ENCODE measurements around the gene TENM3.
"Not testable (repeated sequence)": the region's sequence is repeated elsewhere in the genome, so short reads cannot be mapped to it uniquely, and the experiment has no call there.

Gene TENM3

DNA sequence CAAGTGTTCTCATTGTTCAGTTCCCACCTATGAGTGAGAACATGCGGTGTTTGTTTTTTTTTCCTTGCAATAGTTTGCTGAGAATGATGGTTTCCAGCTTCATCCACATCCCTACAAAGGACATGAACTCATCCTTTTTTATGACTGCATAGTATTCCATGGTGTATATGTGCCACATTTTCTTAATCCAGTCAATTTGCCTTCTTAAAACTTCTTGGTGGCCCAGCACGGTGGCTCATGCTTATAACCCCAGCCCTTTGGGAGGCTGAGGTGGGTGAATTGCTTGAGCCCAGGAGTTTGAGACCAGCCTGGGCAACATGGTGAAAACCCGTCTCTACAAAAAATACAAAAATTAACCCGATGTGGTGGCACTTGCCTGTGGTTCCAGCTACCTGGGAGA is 942 bp upstream of the TENM3 start:
- H3K23ac ChIP-seq (ENCODE audit: low read length); H3K4me3 ChIP-seq (ENCODE audit: low read length); DNase-seq; H3K56ac ChIP-seq (ENCODE audit: low read length); H2AK5ac ChIP-seq (ENCODE audit: low read length); H3K79me1 ChIP-seq (ENCODE audit: low read length); H3K4me2 ChIP-seq (ENCODE audit: low read length); H2BK15ac ChIP-seq (replicated peaks; ENCODE audit: low read depth); H2BK120ac ChIP-seq (ENCODE audit: low read depth, low read length); H4K5ac ChIP-seq (ENCODE audit: low read length); H3K36me3 ChIP-seq (ENCODE audit: control insufficient read depth, insufficient read depth, low read length); H3K9ac ChIP-seq (ENCODE audit: low read length); H4K8ac ChIP-seq (ENCODE audit: low read depth, low read length); H3K27me3 ChIP-seq (ENCODE audit: insufficient read depth, low read length, poor library complexity); H3K79me2 ChIP-seq (ENCODE audit: control insufficient read depth, insufficient read depth, low read length): not testable (repeated sequence)
- peak overlapping the region; percentile 20 for H2BK5ac ChIP-seq (ENCODE audit: low read length)
- peak overlapping the region; percentile 48 for H3K27ac ChIP-seq (ENCODE audit: low read depth, low read length)
- WGBS (ENCODE audit: extremely low coverage, insufficient coverage, low lambda C conversion rate), result no CpG with 5 or more reads among the region's 4 CpGs
- peak overlapping the region; percentile 81 for H3K18ac ChIP-seq (ENCODE audit: low read length)
- peak overlapping the region; percentile 94 for H3K4ac ChIP-seq (ENCODE audit: low read depth, low read length)
- peaks cover 18% of the 10 kb centered on the region for H3K4me1 ChIP-seq (ENCODE audit: control insufficient read depth, low read depth, low read length)

- Histone ChIP-seq H3K36me3 (ENCODE audit: control insufficient read depth, insufficient read depth, low read length) (no peaks in the 10 kb centered on the region), H3K79me2 (ENCODE audit: control insufficient read depth, insufficient read depth, low read length) (no peaks in the 10 kb centered on the region), H3K4me3 (ENCODE audit: low read length) (no peak overlapping the region), H3K27ac (ENCODE audit: low read depth, low read length) (peak overlapping the region; percentile 48), H3K18ac (ENCODE audit: low read length) (peak overlapping the region; percentile 15), H3K4me1 (ENCODE audit: control insufficient read depth, low read depth, low read length) (peaks cover 18% of the 10 kb centered on the region), H4K5ac (ENCODE audit: low read length) (no peak overlapping the region), H3K79me1 (ENCODE audit: low read length) (no peaks in the 10 kb centered on the region), H3K23ac (ENCODE audit: low read length) (no peak overlapping the region), H2AK5ac (ENCODE audit: low read length) (no peak overlapping the region), H3K9ac (ENCODE audit: low read length) (no peak overlapping the region), H3K4ac (ENCODE audit: low read depth, low read length) (no peak overlapping the region), H3K4me2 (ENCODE audit: low read length) (no peak overlapping the region), H2BK5ac (ENCODE audit: low read length) (peak overlapping the region; percentile 20), H4K8ac (ENCODE audit: low read depth, low read length) (no peak overlapping the region), H3K27me3 (ENCODE audit: insufficient read depth, low read length, poor library complexity) (no peaks in the 10 kb centered on the region), H2BK120ac (ENCODE audit: low read depth, low read length) (no peak overlapping the region), H2BK15ac (replicated peaks; ENCODE audit: low read depth) (no peak overlapping the region), H3K56ac (ENCODE audit: low read length) (no peak overlapping the region)
- DNase-seq, result peak; percentile 94
- no CpG with 5 or more reads among the region's 6 CpGs for WGBS (ENCODE audit: extremely low coverage, insufficient coverage, low lambda C conversion rate)
Observed at GRCh38 chr4:182242787-182243186, 415 bp upstream of the TENM3 start.

DNA sequence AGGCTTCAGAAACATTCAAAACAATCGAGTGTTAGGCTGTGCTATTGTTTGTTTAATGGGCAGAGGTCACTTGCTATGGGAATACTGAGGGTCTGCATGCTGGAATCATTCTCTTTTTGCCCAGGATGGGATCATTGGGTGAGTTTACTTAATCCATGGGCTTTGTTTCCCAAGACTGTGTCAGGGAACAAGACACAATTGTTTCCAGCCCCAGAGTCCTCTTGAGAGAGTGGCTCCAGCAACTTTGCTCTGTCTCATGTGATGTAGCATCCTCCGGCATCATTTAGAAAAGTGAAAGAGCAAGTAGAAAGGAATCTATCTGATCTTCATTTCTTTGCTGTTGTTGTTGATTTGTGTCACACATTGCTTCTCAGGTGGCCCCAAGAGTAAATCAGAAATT is 1.8 kb downstream of the TENM3 start:
- H3K56ac ChIP-seq (ENCODE audit: low read length), result no peak overlapping the region
- WGBS (ENCODE audit: extremely low coverage, insufficient coverage, low lambda C conversion rate), result no CpG with 5 or more reads among the region's 2 CpGs
- no peak overlapping the region for H3K18ac ChIP-seq (ENCODE audit: low read length)
- H3K79me1 ChIP-seq (ENCODE audit: low read length), result peaks cover 2% of the 10 kb centered on the region
- H4K5ac ChIP-seq (ENCODE audit: low read length), result no peak overlapping the region
- H3K23ac ChIP-seq (ENCODE audit: low read length), result no peak overlapping the region
- H3K27me3 ChIP-seq (ENCODE audit: insufficient read depth, low read length, poor library complexity), result no peaks in the 10 kb centered on the region
- no peak overlapping the region for H2BK120ac ChIP-seq (ENCODE audit: low read depth, low read length)
- H3K4me3 ChIP-seq (ENCODE audit: low read length), result no peak overlapping the region
- no peak overlapping the region for H3K27ac ChIP-seq (ENCODE audit: low read depth, low read length)
- H3K9ac ChIP-seq (ENCODE audit: low read length), result no peak overlapping the region
- H3K36me3 ChIP-seq (ENCODE audit: control insufficient read depth, insufficient read depth, low read length), result no peaks in the 10 kb centered on the region
- H2BK15ac ChIP-seq (replicated peaks; ENCODE audit: low read depth), result no peak overlapping the region
- no peak overlapping the region for H2BK5ac ChIP-seq (ENCODE audit: low read length)
- DNase-seq, result no peak
- no peak overlapping the region for H2AK5ac ChIP-seq (ENCODE audit: low read length)
- no peak overlapping the region for H3K4me2 ChIP-seq (ENCODE audit: low read length)
- H3K4ac ChIP-seq (ENCODE audit: low read depth, low read length), result peak overlapping the region; percentile 12
- H3K79me2 ChIP-seq (ENCODE audit: control insufficient read depth, insufficient read depth, low read length), result no peaks in the 10 kb centered on the region
- H3K4me1 ChIP-seq (ENCODE audit: control insufficient read depth, low read depth, low read length), result peaks cover 12% of the 10 kb centered on the region
- no peak overlapping the region for H4K8ac ChIP-seq (ENCODE audit: low read depth, low read length)

DNA sequence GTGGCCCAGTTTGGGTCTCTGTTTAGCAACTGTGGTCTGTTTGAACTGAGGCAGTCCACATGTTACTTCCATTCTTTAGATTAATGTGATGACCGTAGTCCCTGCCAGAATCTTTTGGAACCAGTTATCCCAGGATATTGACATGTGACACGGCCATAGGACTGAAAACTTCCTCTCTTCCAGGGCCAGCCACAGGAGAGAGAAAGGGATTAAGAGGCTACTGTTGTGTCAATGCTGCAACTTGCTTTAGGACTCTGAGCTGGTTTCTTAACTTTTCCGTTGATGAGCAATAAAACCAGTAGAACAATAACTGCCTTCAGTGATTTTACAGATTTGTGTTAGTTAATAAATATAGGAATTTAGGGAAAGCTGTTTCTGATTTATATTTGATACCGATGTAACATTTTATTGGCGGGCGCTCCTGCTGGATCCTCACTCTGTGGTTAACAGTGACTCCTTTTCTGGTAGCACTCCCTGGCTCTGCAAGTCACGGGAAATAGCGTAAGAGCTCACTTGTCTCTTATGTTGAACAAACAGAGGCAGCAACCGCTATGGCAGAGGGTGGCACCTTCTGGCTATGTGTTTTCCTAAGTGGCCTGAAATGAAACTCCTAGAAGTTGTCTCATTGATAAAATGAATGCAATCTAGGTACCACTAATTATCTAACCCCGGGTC is 2.5 kb downstream of the TENM3 start:
- H3K27ac ChIP-seq (ENCODE audit: low read depth, low read length), result peak overlapping the region; percentile 33
- H3K79me2 ChIP-seq (ENCODE audit: control insufficient read depth, insufficient read depth, low read length), result no peaks in the 10 kb centered on the region
- no peaks in the 10 kb centered on the region for H3K36me3 ChIP-seq (ENCODE audit: control insufficient read depth, insufficient read depth, low read length)
- no peak overlapping the region for H3K9ac ChIP-seq (ENCODE audit: low read length)
- no peak overlapping the region for H2BK5ac ChIP-seq (ENCODE audit: low read length)
- no peak overlapping the region for H3K4me2 ChIP-seq (ENCODE audit: low read length)
- H2AK5ac ChIP-seq (ENCODE audit: low read length), result no peak overlapping the region
- no peak overlapping the region for H4K5ac ChIP-seq (ENCODE audit: low read length)
- H3K18ac ChIP-seq (ENCODE audit: low read length), result peak overlapping the region; percentile 56
- H3K79me1 ChIP-seq (ENCODE audit: low read length), result peaks cover 2% of the 10 kb centered on the region
- H3K56ac ChIP-seq (ENCODE audit: low read length), result peak overlapping the region; percentile 78
- H3K4ac ChIP-seq (ENCODE audit: low read depth, low read length), result peak overlapping the region; percentile 12
- H3K23ac ChIP-seq (ENCODE audit: low read length), result no peak overlapping the region
- WGBS (ENCODE audit: extremely low coverage, insufficient coverage, low lambda C conversion rate), result 100% methylated on average over 1 of the region's 10 CpGs
- H3K4me1 ChIP-seq (ENCODE audit: control insufficient read depth, low read depth, low read length), result peaks cover 7% of the 10 kb centered on the region
- H3K27me3 ChIP-seq (ENCODE audit: insufficient read depth, low read length, poor library complexity), result no peaks in the 10 kb centered on the region
- H2BK15ac ChIP-seq (replicated peaks; ENCODE audit: low read depth), result no peak overlapping the region
- no peak overlapping the region for H3K4me3 ChIP-seq (ENCODE audit: low read length)
- H2BK120ac ChIP-seq (ENCODE audit: low read depth, low read length), result no peak overlapping the region
- no peak for DNase-seq
- no peak overlapping the region for H4K8ac ChIP-seq (ENCODE audit: low read depth, low read length)

DNA sequence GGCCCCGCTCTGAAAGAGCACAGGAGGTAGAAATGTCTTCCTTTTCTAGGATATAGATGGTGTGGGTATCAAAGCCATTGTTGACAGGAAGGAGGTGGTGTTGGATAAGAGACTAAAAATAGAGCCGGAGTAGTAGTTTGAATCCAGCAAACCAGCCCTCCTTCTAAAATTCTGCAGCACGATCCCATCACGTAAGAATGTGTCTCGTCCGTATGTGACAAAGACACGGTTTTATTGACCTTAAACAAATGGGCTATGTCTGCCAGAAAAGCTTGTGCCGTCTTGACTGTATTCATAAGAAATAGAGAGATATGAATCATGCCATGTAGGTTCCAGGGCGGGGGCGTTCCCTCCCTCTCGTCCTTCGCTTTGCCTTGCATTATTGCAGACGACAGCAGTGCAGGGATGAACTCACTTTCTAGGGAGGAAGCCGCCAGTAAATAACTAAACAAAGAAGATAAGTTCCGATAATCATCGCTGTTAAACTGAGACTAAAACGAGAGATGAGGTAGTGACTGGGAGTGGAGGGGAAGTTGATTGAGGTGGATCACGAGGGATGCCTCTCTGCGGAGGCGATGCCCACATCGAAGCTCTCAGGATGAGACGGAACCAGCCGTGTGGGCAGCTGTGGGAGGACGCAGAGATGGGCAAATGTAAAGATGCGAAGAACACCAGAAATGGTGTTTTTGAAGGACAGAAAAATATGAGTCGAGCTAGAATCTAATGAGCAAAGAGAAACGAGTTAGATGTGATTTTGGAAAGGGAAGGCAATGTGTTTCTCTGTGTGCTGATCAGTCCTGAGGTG is 3.4 kb downstream of the TENM3 start:
- no peak overlapping the region for H2AK5ac ChIP-seq (ENCODE audit: low read length)
- no peak overlapping the region for H3K4me2 ChIP-seq (ENCODE audit: low read length)
- no peak overlapping the region for H4K8ac ChIP-seq (ENCODE audit: low read depth, low read length)
- WGBS (ENCODE audit: extremely low coverage, insufficient coverage, low lambda C conversion rate), result no CpG with 5 or more reads among the region's 27 CpGs
- no peak overlapping the region for H2BK120ac ChIP-seq (ENCODE audit: low read depth, low read length)
- H3K23ac ChIP-seq (ENCODE audit: low read length), result no peak overlapping the region
- H3K18ac ChIP-seq (ENCODE audit: low read length), result peak overlapping the region; percentile 56
- no peak overlapping the region for H3K9ac ChIP-seq (ENCODE audit: low read length)
- H3K4ac ChIP-seq (ENCODE audit: low read depth, low read length), result no peak overlapping the region
- H3K27ac ChIP-seq (ENCODE audit: low read depth, low read length), result no peak overlapping the region
- no peak overlapping the region for H4K5ac ChIP-seq (ENCODE audit: low read length)
- peak; percentile 78 for DNase-seq
- H3K4me1 ChIP-seq (ENCODE audit: control insufficient read depth, low read depth, low read length), result peaks cover 4% of the 10 kb centered on the region
- H3K56ac ChIP-seq (ENCODE audit: low read length), result no peak overlapping the region
- H3K36me3 ChIP-seq (ENCODE audit: control insufficient read depth, insufficient read depth, low read length), result no peaks in the 10 kb centered on the region
- H3K79me2 ChIP-seq (ENCODE audit: control insufficient read depth, insufficient read depth, low read length), result no peaks in the 10 kb centered on the region
- H3K79me1 ChIP-seq (ENCODE audit: low read length), result peaks cover 2% of the 10 kb centered on the region
- H2BK5ac ChIP-seq (ENCODE audit: low read length), result no peak overlapping the region
- no peak overlapping the region for H2BK15ac ChIP-seq (replicated peaks; ENCODE audit: low read depth)
- H3K27me3 ChIP-seq (ENCODE audit: insufficient read depth, low read length, poor library complexity), result no peaks in the 10 kb centered on the region
- H3K4me3 ChIP-seq (ENCODE audit: low read length), result no peak overlapping the region

All from mesendoderm (in vitro differentiated cells).